Esophagus (tissue), 2 donors: ENCODE results near the gene NOB1. TPM values are rescaled to one million over a fixed set of nuclear protein-coding genes. Genes with fewer than 3 reads are reported as not detected.

Experiments used
- H3K27ac ChIP-seq, 2 donors: one replicate each; pipeline ENCODE4 v1.5.1; 2013; ENCODE audit warnings: low read depth in 2 of 2, mild to moderate bottlenecking in 2 of 2, inconsistent platforms in 1 of 2, low read length in 1 of 2, moderate library complexity in 1 of 2
- H3K27me3 ChIP-seq, 2 donors: one replicate each; pipeline ENCODE4 v1.6.1; 2013; ENCODE audit warnings: low read length in 2 of 2, control low read depth in 1 of 2, mild to moderate bottlenecking in 1 of 2; ENCODE audit not compliant: insufficient read depth in 2 of 2, control insufficient read depth in 1 of 2
- H3K36me3 ChIP-seq, 2 donors: one replicate each; pipeline ENCODE4 v1.6.1; 2013; ENCODE audit warnings: low read length in 1 of 2; ENCODE audit not compliant: control insufficient read depth in 2 of 2, insufficient read depth in 2 of 2
- H3K4me1 ChIP-seq, 2 donors: one replicate each; pipeline ENCODE4 v1.6.1; 2013; ENCODE audit warnings: low read length in 1 of 2; ENCODE audit not compliant: control insufficient read depth in 2 of 2, insufficient read depth in 2 of 2
- H3K4me3 ChIP-seq, 2 donors: one replicate each; pipeline ENCODE4 v1.5.1; 2013; ENCODE audit warnings: low read length in 2 of 2, mild to moderate bottlenecking in 2 of 2, low read depth in 1 of 2, moderate library complexity in 1 of 2
- H3K9me3 ChIP-seq, 2 donors: one replicate each; pipeline ENCODE4 v1.6.1; 2013; ENCODE audit warnings: mild to moderate bottlenecking in 2 of 2, low read depth in 1 of 2, low read length in 1 of 2, moderate library complexity in 1 of 2; ENCODE audit not compliant: control insufficient read depth in 2 of 2, insufficient read depth in 1 of 2
- WGBS, 2 donors: extraction: QIAGEN DNeasy Blood & Tissue Kit; methylation state at CpG; one replicate each; pipeline ENCODE4 v1.1.7; 2013; 5-methylcytosine and 5-hydroxymethylcytosine counted together
- polyA plus RNA-seq, 2 donors: library from polyadenylated mRNA; stranded (reverse); fragments of 200-250 nt; gene quantifications; one replicate each; pipeline ENCODE4 v1.2.3, GENCODE V29; 2013
- donor health status: healthy with polysubstance abuse.
- donor health status: Bipolar disorder and iron deficiency.

NOB1 gene
- polyA plus RNA-seq, 2 donors: 14.7 to 49.5 TPM

- Histone ChIP-seq H3K9me3 (no peaks in the 10 kb centered on the region), H3K27ac (peak overlapping the region; percentile 85 to 96), H3K36me3 (no peaks in the 10 kb centered on the region), H3K4me1 (no peaks in the 10 kb centered on the region), H3K4me3 (peak overlapping the region; percentile 49 to 59), H3K27me3 (no peaks in the 10 kb centered on the region)
- WGBS, 2 donors: 60 to 64% methylated on average over 32 of the region's 32 CpGs
Measured at GRCh38 chr16:69725480-69726312, 29.0 kb downstream of the NOB1 start.

GRCh38 chr16:69724981-69725479 lies 29.7 kb downstream of the NOB1 start:
- H3K27me3 ChIP-seq: no peaks in the 10 kb centered on the region
- H3K27ac ChIP-seq: peak overlapping the region; percentile 39 to 96
- no peaks in the 10 kb centered on the region for H3K36me3 ChIP-seq
- H3K4me3 ChIP-seq: peak overlapping the region in 1 of 2 donors; percentile 59
- H3K4me1 ChIP-seq: no peaks in the 10 kb centered on the region
- H3K9me3 ChIP-seq: no peaks in the 10 kb centered on the region
- 35 to 45% methylated on average over 6 of the region's 6 CpGs for WGBS, 2 donors

GRCh38 chr16:69724414-69724873 lies 30.3 kb downstream of the NOB1 start:
- no peaks in the 10 kb centered on the region for H3K4me1 ChIP-seq
- no peaks in the 10 kb centered on the region for H3K9me3 ChIP-seq
- no peaks in the 10 kb centered on the region for H3K36me3 ChIP-seq
- peak overlapping the region in 1 of 2 donors; percentile 33 for H3K4me3 ChIP-seq
- WGBS, 2 donors: 75 to 84% methylated on average over 2 of the region's 2 CpGs
- H3K27ac ChIP-seq: peak overlapping the region in 1 of 2 donors; percentile 11
- H3K27me3 ChIP-seq: no peaks in the 10 kb centered on the region

DNA sequence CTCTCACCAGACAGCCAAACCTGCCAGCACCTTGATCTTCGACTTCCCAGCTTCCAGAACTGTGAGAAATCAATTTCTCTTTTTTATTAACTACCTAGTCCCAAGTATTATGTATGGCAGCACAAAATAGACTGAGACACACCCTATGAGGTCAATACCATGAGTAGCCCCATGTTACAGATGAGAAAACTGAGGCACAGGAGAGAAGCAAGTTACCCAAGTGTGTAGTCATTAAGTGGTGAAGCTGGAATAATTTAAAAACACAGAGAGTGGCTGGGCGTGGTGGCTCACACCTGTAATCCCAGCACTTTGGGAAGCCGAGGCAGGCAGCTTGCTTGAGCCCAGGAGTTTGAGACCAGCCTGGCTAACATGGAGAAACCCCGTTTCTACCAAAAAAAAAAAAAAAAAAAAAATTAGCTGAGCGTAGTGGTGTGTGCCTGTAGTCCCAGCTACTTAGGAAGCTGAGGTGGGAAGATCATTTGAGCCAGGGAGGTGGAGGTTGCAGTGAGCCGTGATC lies 33.2 kb downstream of the NOB1 start:
- Histone ChIP-seq H3K27me3 (no peaks in the 10 kb centered on the region), H3K4me3 (no peak overlapping the region), H3K9me3 (no peaks in the 10 kb centered on the region), H3K4me1 (no peaks in the 10 kb centered on the region), H3K36me3 (peaks cover 7 to 10% of the 10 kb centered on the region in 2 donors), H3K27ac (no peak overlapping the region)
- WGBS, 2 donors: 92 to 93% methylated on average over 6 of the region's 6 CpGs

DNA sequence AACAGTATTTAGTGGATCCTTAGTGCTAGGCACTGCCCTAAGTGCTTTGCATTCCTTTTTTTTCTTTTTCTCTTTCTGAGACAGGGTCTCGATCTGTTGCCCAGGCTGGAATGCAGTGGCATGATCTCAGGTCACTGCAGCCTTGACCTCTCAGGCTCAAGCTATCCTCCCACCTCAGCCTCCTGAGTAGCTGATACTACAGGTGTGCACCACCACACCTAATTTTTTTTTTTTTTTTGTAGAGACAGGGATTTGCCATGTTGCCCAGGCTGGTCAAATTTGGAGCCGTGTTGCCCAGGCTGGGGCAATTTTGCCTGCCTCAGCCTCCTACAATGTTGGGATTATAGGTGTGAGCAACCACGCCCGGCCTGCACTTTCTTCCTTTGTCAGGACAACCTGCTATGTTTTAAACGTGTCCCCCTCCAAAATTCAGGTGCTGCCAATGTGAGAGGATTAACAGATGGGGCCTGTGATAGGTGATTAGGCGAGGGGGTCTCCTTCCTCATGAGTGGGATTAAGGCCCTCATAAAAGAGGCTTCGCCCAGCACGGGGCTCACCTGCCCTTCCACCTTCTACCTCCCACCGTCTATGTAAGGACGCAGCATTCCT lies 33.8 kb downstream of the NOB1 start:
- Histone ChIP-seq H3K27ac (no peak overlapping the region), H3K4me3 (no peak overlapping the region), H3K4me1 (no peaks in the 10 kb centered on the region), H3K27me3 (no peaks in the 10 kb centered on the region), H3K36me3 (peaks cover 7 to 10% of the 10 kb centered on the region in 2 donors), H3K9me3 (no peaks in the 10 kb centered on the region)
- WGBS, 2 donors: 89 to 92% methylated on average over 10 of the region's 10 CpGs

- no peaks in the 10 kb centered on the region for H3K27me3 ChIP-seq
- WGBS, 2 donors: 84% methylated on average over 10 of the region's 10 CpGs
- H3K27ac ChIP-seq: no peak overlapping the region
- H3K4me3 ChIP-seq: no peak overlapping the region
- H3K36me3 ChIP-seq: peaks cover 7 to 19% of the 10 kb centered on the region in 2 donors
- no peaks in the 10 kb centered on the region for H3K9me3 ChIP-seq
- no peaks in the 10 kb centered on the region for H3K4me1 ChIP-seq
Measured at GRCh38 chr16:69718111-69718764, 36.5 kb downstream of the NOB1 start.

- peaks cover 7 to 19% of the 10 kb centered on the region in 2 donors for H3K36me3 ChIP-seq
- no peak overlapping the region for H3K4me3 ChIP-seq
- 90 to 93% methylated on average over 6 of the region's 6 CpGs for WGBS, 2 donors
- H3K4me1 ChIP-seq: no peaks in the 10 kb centered on the region
- H3K27me3 ChIP-seq: no peaks in the 10 kb centered on the region
- no peak overlapping the region for H3K27ac ChIP-seq
- H3K9me3 ChIP-seq: no peaks in the 10 kb centered on the region
Measured at GRCh38 chr16:69717066-69717465, 37.7 kb downstream of the NOB1 start.

GRCh38 chr16:69712914-69713581 lies 41.7 kb downstream of the NOB1 start:
- peaks cover 5 to 15% of the 10 kb centered on the region in 2 donors for H3K36me3 ChIP-seq
- H3K27ac ChIP-seq: peak overlapping the region in 1 of 2 donors; percentile 45
- H3K27me3 ChIP-seq: no peaks in the 10 kb centered on the region
- no peaks in the 10 kb centered on the region for H3K9me3 ChIP-seq
- H3K4me1 ChIP-seq: no peaks in the 10 kb centered on the region
- no peak overlapping the region for H3K4me3 ChIP-seq
- 86 to 90% methylated on average over 9 of the region's 9 CpGs for WGBS, 2 donors

- Histone ChIP-seq H3K27ac (peak overlapping the region in 1 of 2 donors; percentile 47), H3K9me3 (no peaks in the 10 kb centered on the region), H3K36me3 (peaks cover 0 to 13% of the 10 kb centered on the region in 2 donors), H3K4me3 (no peak overlapping the region), H3K27me3 (no peaks in the 10 kb centered on the region), H3K4me1 (no peaks in the 10 kb centered on the region)
- WGBS, 2 donors: 60 to 65% methylated on average over 4 of the region's 4 CpGs
Measured at GRCh38 chr16:69712277-69712676, 42.4 kb downstream of the NOB1 start.
